Measurements from ENCODE around the gene ZBTB43.

DNA sequence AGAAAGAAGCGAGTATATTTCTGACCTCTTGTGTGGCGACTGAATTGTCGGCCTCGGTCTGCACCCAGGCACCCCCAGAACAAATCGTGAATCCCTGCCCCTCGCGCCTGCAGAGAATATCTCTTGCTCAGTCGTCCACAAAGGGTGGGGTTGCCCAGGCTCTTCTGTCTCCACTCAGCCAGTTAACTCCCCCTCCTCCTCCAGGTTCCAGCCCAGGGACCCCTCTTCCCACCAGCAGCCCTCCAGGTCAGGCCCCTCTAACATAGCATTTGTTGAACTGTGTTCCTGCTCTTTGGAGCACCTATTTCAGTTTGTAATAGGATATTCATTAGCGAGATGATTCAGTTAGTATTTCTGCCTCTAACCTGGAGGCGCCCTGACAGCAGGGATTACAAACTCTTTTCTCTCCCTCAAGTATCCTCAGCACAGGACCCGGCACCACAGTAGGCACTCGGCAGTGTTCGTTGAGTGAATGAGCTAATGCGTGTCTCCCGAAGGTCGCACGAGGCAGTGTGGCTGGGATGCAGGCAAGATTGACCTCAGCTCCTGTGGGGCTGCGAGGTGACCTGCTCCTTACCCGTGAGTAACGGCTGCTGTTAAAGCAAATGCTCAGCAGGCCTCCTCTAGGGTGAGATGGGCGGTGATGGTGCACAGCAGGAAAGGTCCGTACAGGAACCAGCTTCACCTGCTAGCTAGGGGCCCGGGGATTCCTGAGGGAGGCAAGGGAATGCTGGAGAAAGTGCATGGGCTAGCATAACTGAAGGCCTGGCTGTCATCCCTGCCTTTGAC is 81.4 kb downstream of the ZBTB43 start:
- no peak for TF ChIP-seq POLR2A (IDR thresholded peaks at IDR 0.05)
- TF ChIP-seq, protein P1, sequence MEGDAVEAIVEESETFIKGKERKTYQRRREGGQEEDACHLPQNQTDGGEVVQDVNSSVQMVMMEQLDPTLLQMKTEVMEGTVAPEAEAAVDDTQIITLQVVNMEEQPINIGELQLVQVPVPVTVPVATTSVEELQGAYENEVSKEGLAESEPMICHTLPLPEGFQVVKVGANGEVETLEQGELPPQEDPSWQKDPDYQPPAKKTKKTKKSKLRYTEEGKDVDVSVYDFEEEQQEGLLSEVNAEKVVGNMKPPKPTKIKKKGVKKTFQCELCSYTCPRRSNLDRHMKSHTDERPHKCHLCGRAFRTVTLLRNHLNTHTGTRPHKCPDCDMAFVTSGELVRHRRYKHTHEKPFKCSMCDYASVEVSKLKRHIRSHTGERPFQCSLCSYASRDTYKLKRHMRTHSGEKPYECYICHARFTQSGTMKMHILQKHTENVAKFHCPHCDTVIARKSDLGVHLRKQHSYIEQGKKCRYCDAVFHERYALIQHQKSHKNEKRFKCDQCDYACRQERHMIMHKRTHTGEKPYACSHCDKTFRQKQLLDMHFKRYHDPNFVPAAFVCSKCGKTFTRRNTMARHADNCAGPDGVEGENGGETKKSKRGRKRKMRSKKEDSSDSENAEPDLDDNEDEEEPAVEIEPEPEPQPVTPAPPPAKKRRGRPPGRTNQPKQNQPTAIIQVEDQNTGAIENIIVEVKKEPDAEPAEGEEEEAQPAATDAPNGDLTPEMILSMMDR (IDR thresholded peaks at IDR 0.05), result no peak

Data from uterus (tissue), 2 donors.